HepG2 (cell line): ENCODE results near the gene XPNPEP1. TPM values are rescaled to one million over a fixed set of nuclear protein-coding genes. Genes with fewer than 3 reads are reported as not detected.

Experiments used
- ATAC-seq: fragments of 200-7000 bp; cut with Tn5 transposase; 3 replicates; pipeline ENCODE4 v1.9.1; 2020; ENCODE audit warnings: mild to moderate bottlenecking, moderate library complexity
- BruUV-seq: library from RNA; stranded (reverse); fragments of 400-500 nt; replicated peaks from 2 replicates; lab custom pipeline; 2021; lab: Mats Ljungman, UMichigan
- CTCF ChIA-PET: fragments of 300-600 bp; formaldehyde crosslinking; extraction: SDS; loops from one replicate; lab custom pipeline; 2021; ENCODE audit warnings: low total read pairs, inconsistent platforms, low intra/inter-chr PET ratio; lab: Yijun Ruan, JAX
- POLR2A ChIA-PET: fragments of 350-600 bp; sonication (Branson Sonifier 250); formaldehyde crosslinking; loops from one replicate; lab custom pipeline; 2020; ENCODE audit warnings: antibody characterized with exemption, inconsistent platforms; lab: Yijun Ruan, JAX
- DNase-seq: peaks from one replicate; pipeline ENCODE4 v3.0.0-alpha.2; 2015; ENCODE audit warnings: low spot score
- FAIRE-seq: peaks from 3 replicates; lab custom pipeline; 2011; peaks lifted over from hg19 to GRCh38; lab: Jason Lieb, UNC
- H2AFZ ChIP-seq: one replicate; pipeline ENCODE4 v1.6.1; 2011; ENCODE audit warnings: low read length, inconsistent platforms
- H3K27ac ChIP-seq: fragments of 300-600 bp; 3 replicates; pipeline ENCODE4 v1.8.0; 2011; ENCODE audit warnings: mixed run types, mild to moderate bottlenecking, mixed read lengths, low read length, inconsistent platforms; ENCODE audit not compliant: insufficient read depth; ENCODE audit errors: extremely low read length
- H3K27me3 ChIP-seq, 2 experiments: fragments of 200-600 bp in 1 of 2; 2 replicates in 1 of 2; 3 replicates in 1 of 2; pipeline versions ENCODE4 v1.6.0 to v1.8.0; 2011; ENCODE audit warnings: low read length in 2 of 2, mild to moderate bottlenecking in 2 of 2, moderate library complexity in 2 of 2, inconsistent platforms in 1 of 2; ENCODE audit not compliant: insufficient read depth in 2 of 2, control insufficient read depth in 1 of 2
- H3K36me3 ChIP-seq, 2 experiments: fragments of 200-600 bp in 1 of 2; replicated peaks in 1 of 2; 2 replicates in 1 of 2; 3 replicates in 1 of 2; pipeline versions ENCODE4 v1.5.1 to v1.8.0; 2011; ENCODE audit warnings: low read length in 2 of 2, inconsistent platforms in 1 of 2; ENCODE audit not compliant: insufficient read depth in 2 of 2, control insufficient read depth in 1 of 2
- H3K4me1 ChIP-seq: 2 replicates; pipeline ENCODE4 v1.5.1; 2012; ENCODE audit warnings: low read length, inconsistent platforms; ENCODE audit not compliant: insufficient read depth
- H3K4me2 ChIP-seq: 2 replicates; pipeline ENCODE4 v1.6.0; 2011; ENCODE audit warnings: low read depth, low read length, inconsistent platforms
- H3K4me3 ChIP-seq, 3 experiments: fragments of 200-600 bp in 1 of 3; sonication (generic), shearing (Covaris generic) in 1 of 3; replicated peaks in 1 of 3; 2 replicates each; pipeline ENCODE4 v1.5.1; 2011 to 2016; ENCODE audit warnings: low read length in 3 of 3, inconsistent platforms in 2 of 3, low read depth in 2 of 3, mild to moderate bottlenecking in 2 of 3, control low read depth in 1 of 3, mixed read lengths in 1 of 3; ENCODE audit not compliant: insufficient read depth in 1 of 3
- H3K79me2 ChIP-seq: one replicate; pipeline ENCODE4 v1.6.1; 2011; ENCODE audit warnings: low read length, inconsistent platforms; ENCODE audit not compliant: insufficient read depth
- H3K9ac ChIP-seq: 2 replicates; pipeline ENCODE4 v1.6.0; 2011; ENCODE audit warnings: mild to moderate bottlenecking, low read depth, low read length, inconsistent platforms; ENCODE audit not compliant: insufficient read depth
- H3K9me3 ChIP-seq: 2 replicates; pipeline ENCODE4 v1.5.1; 2012; ENCODE audit warnings: mild to moderate bottlenecking, low read length
- H4K20me1 ChIP-seq: 2 replicates; pipeline ENCODE4 v1.6.0; 2011; ENCODE audit warnings: inconsistent platforms, mild to moderate bottlenecking, low read length, moderate library complexity; ENCODE audit not compliant: insufficient read depth
- AHDC1 ChIP-seq: sonication (generic); formaldehyde crosslinking; IDR thresholded peaks from 2 replicates; pipeline ENCODE4 v1.5.1; 2020; ENCODE audit warnings: mild to moderate bottlenecking, missing genetic modification reagents, borderline replicate concordance
- FOSL2 ChIP-seq: sonication (generic); formaldehyde crosslinking; IDR thresholded peaks from 2 replicates; pipeline ENCODE4 v1.4.0; 2020; ENCODE audit warnings: missing genetic modification reagents
- GABPA ChIP-seq, 2 experiments: IDR thresholded peaks; 2 replicates each; pipeline ENCODE4 v1.6.1; 2011 to 2016; ENCODE audit warnings: low read depth in 2 of 2, low read length in 1 of 2, missing biosample characterization in 1 of 2, missing genetic modification characterization in 1 of 2
- HNF4G ChIP-seq, 2 experiments: sonication (generic) in 1 of 2; formaldehyde crosslinking in 1 of 2; IDR thresholded peaks; 2 replicates each; pipeline versions ENCODE4 v1.4.0 to v1.6.1; 2011 to 2020; ENCODE audit warnings: borderline replicate concordance in 2 of 2, low read depth in 2 of 2, mild to moderate bottlenecking in 2 of 2, low read length in 1 of 2, missing genetic modification reagents in 1 of 2, moderate library complexity in 1 of 2
- MEIS2 ChIP-seq: sonication (generic); formaldehyde crosslinking; IDR thresholded peaks from 2 replicates; pipeline ENCODE4 v1.9.0; 2021; ENCODE audit warnings: mild to moderate bottlenecking, missing genetic modification reagents
- RXRB ChIP-seq: IDR thresholded peaks from 2 replicates; pipeline ENCODE4 v1.6.1; 2016; ENCODE audit warnings: borderline replicate concordance, missing genetic modification reagents, missing compliant biosample characterization
- SAFB2 ChIP-seq: sonication (generic); formaldehyde crosslinking; IDR thresholded peaks from 2 replicates; pipeline ENCODE4 v1.5.1; 2020; ENCODE audit warnings: missing genetic modification reagents, low read depth, mild to moderate bottlenecking, borderline replicate concordance
- SMARCC2 ChIP-seq: fragments of 450-650 bp; IDR thresholded peaks from 2 replicates; pipeline ENCODE4 v1.6.1; 2017; ENCODE audit warnings: antibody characterized with exemption, mild to moderate bottlenecking
- ZNF318 ChIP-seq: sonication (generic); formaldehyde crosslinking; IDR thresholded peaks from 2 replicates; pipeline ENCODE4 v1.4.0; 2020; ENCODE audit warnings: mild to moderate bottlenecking, missing genetic modification reagents
- WGBS: methylation state at CpG from one replicate; pipeline ENCODE4 v1.1.6; 2017; ENCODE audit warnings: low lambda C conversion rate; 5-methylcytosine and 5-hydroxymethylcytosine counted together
- in situ Hi-C: cut with HindIII; loops from 2 replicates; pipeline ENCODE4 v1.10.0; 2017; ENCODE audit warnings: low pct_unique_long_range_greater_than_20kb; ENCODE audit not compliant: extremely low pct_ligation_motif_present
- intact Hi-C: fragments of 100-400 bp; cut with micrococcal nuclease; formaldehyde crosslinking; loops from one replicate; pipeline ENCODE4 v1.10.0; 2022; ENCODE audit not compliant: unreplicated experiment
- polyA plus RNA-seq, 8 experiments: library from polyadenylated mRNA; depleted of rRNA in 3 of 8; stranded (reverse) in 7 of 8; unstranded in 1 of 8; fragments of >200 nt; fragmentation: Illumina TruSeq in 4 of 8; extraction: Trizol in 4 of 8; gene quantifications; 2 replicates each; pipeline versions ENCODE4 v1.2.1 to v1.2.3, GENCODE V29; 2011 to 2016; ENCODE audit warnings: low read depth in 4 of 8, missing spikeins in 1 of 8, mixed read lengths in 1 of 8; ENCODE audit not compliant: insufficient read depth in 1 of 8
- total RNA-seq, 5 experiments: library from RNA; depleted of rRNA; stranded (reverse); fragments of >200 nt; fragmentation: Illumina TruSeq; extraction: Trizol; gene quantifications; 2 replicates each; pipeline ENCODE4 v1.2.3, GENCODE V29; 2016; ENCODE audit warnings: low read depth in 1 of 5

The XPNPEP1 gene
- total and polyA plus RNA-seq, 2 of the 13 experiments (the other 11 are each of a cell fraction or from before 2014, with no cell fraction given): 30.3 to 55.5 TPM

- DNase-seq (peak; percentile 61), FAIRE-seq (no peak), ATAC-seq (peak; percentile 73)
- 14% methylated on average over 3 of the region's 3 CpGs for WGBS
- BruUV-seq: no TSS peak
- no peak overlapping the region for H3K4me3 ChIP-seq
- no peaks in the 10 kb centered on the region for H3K27me3 ChIP-seq
- no peaks in the 10 kb centered on the region for H4K20me1 ChIP-seq
- peaks cover 31% of the 10 kb centered on the region for H3K4me1 ChIP-seq
- CTCF ChIA-PET: no interaction called here
- intact Hi-C loops (no loop called here), in situ Hi-C loops (no loop called here)
- H2AFZ ChIP-seq: no peak overlapping the region
- no peak overlapping the region for H3K9ac ChIP-seq
- H3K36me3 ChIP-seq: peaks cover 3 to 11% of the 10 kb centered on the region in 2 experiments; a peak in 3 of 5 replicates
- H3K79me2 ChIP-seq: peaks cover 2% of the 10 kb centered on the region
- POLR2A ChIA-PET: no interaction called here
- H3K27ac ChIP-seq: peak overlapping the region; percentile 17
- no peaks in the 10 kb centered on the region for H3K9me3 ChIP-seq
- peak overlapping the region; percentile 18; the same call in 1 of the 2 replicates for H3K4me2 ChIP-seq
- TF ChIP-seq GABPA (IDR thresholded peaks at IDR 0.05; ENCODE audit: low read depth, low read length) (no peak), GABPA (CRISPR knock-in tag; IDR thresholded peaks at IDR 0.05; ENCODE audit: low read depth) (peak; percentile 20; the same call in 1 of the 2 replicates), RXRB (CRISPR knock-in tag) (0 out of 2 replicates have a peak, but pooled peaks have one; percentile 15), ZNF318 (CRISPR knock-in tag) (no peak), SMARCC2 (no peak), SAFB2 (CRISPR knock-in tag) (no peak), FOSL2 (peak; percentile 78), AHDC1 (CRISPR knock-in tag) (peak; percentile 58; the same call in 1 of the 2 replicates), HNF4G (IDR thresholded peaks at IDR 0.05; ENCODE audit: borderline replicate concordance, low read depth, low read length) (peak; percentile 20; the same call in 1 of the 2 replicates), HNF4G (CRISPR knock-in tag; IDR thresholded peaks at IDR 0.05; ENCODE audit: borderline replicate concordance, low read depth) (no peak), MEIS2 (CRISPR knock-in tag) (no peak)
These were observed 8.3 kb downstream of the XPNPEP1 start for GRCh38 chr10:109914966-109915365.
